Measurements from ENCODE around the gene MTHFD2. TPM values are rescaled to one million over a fixed set of nuclear protein-coding genes. Genes with fewer than 3 reads are reported as not detected.
A peak's percentile ranks its signal among the peaks of the same experiment; 100 is the strongest.

Gene MTHFD2
- 63.9 TPM for total RNA-seq (2013)
- polyA plus RNA-seq (10 to 100 TPM; 24.1 to 39.4 (median 38.5) TPM), polyA minus RNA-seq (16.8 and 42.1 TPM in 2 replicates), total RNA-seq (117 to 732 (median 133) reads per million in 11 experiments)

GRCh38 chr2:74198461-74199274, at the start of gene MTHFD2:
MTHFD2 (plus strand) TSS chr2:74198615; CDS start chr2:74198642, 27 bp downstream.
- intact Hi-C loops (cut with micrococcal nuclease), result loop anchor here in 1 of 2 donors (2.0 to 10.0 kb wide), 3 partner anchors 18 to 274 kb away; partner anchors contain the start of gene DGUOK

More at GRCh38 chr2:74198461-74199274, at the start of gene MTHFD2:
- Mint-ChIP-seq H3K27ac (peak within 1 kb of the TSS; percentile 96 to 98 (median 97)), H3K9me3 (peaks cover 0 to 5% (median 0%) of the 10 kb centered on the region in 7 donors), H3K27me3 (ENCODE audit: low read depth in 3 of 3) (peaks cover 0 to 5% (median 1%) of the 10 kb centered on the region in 3 donors), H3K4me3 (peak within 1 kb of the TSS; percentile 92 to 100), H3K4me1 (peaks cover 36% of the 10 kb centered on the region), H3K36me3 (peaks cover 6 to 17% of the 10 kb centered on the region in 2 donors)
- under 1% methylated on average over 95 of the region's 96 CpGs for WGBS (ENCODE audit: insufficient coverage)
- peaks cover 50% of the 10 kb centered on the region for H3K79me2 ChIP-seq (ENCODE audit: insufficient read depth, low read length)
- peak within 1 kb of the TSS; percentile 94 for H3K9ac ChIP-seq (ENCODE audit: insufficient read depth, low read length, poor library complexity, severe bottlenecking)
- peak; percentile 92 for TF ChIP-seq CTCF (IDR thresholded peaks at IDR 0.05)
- peaks cover 41% of the 10 kb centered on the region for H4K20me1 ChIP-seq (ENCODE audit: insufficient read depth, low read length)
- peak within 1 kb of the TSS; percentile 58 to 78 (median 71) for H3K4me3 ChIP-seq (replicated peaks in 1 of 3; ENCODE audit: low read depth in 2 of 3, low read length in 3 of 3)
- peak within 1 kb of the TSS; percentile 86 to 94 for H3K27ac ChIP-seq (ENCODE audit: low read depth in 1 of 2, low read length in 2 of 2)
- H3K36me3 ChIP-seq (replicated peaks in 1 of 2; ENCODE audit: control insufficient read depth in 1 of 2, insufficient read depth in 2 of 2, low read length in 2 of 2), result peaks cover 0 to 10% of the 10 kb centered on the region in 2 donors
- DNase-seq, result peak; percentile 96 to 98 (median 96)
- peak within 1 kb of the TSS; percentile 75 for H2AFZ ChIP-seq (ENCODE audit: insufficient read depth, low read depth, low read length, poor library complexity, severe bottlenecking)
- H3K9me3 ChIP-seq (replicated peaks in 1 of 2; ENCODE audit: control insufficient read depth in 1 of 2, insufficient read depth in 1 of 2, low read length in 2 of 2), result no peaks in the 10 kb centered on the region
- no peaks in the 10 kb centered on the region for H3K27me3 ChIP-seq (ENCODE audit: control insufficient read depth in 2 of 2, insufficient read depth in 2 of 2, low read length in 2 of 2)
- peak within 1 kb of the TSS; percentile 81 for H3K4me2 ChIP-seq (replicated peaks; ENCODE audit: extremely low read depth, low read length, poor library complexity, severe bottlenecking)
- H3K4me1 ChIP-seq (ENCODE audit: control insufficient read depth in 1 of 2, insufficient read depth in 2 of 2, low read length in 2 of 2), result peaks cover 25 to 38% of the 10 kb centered on the region in 2 donors
